GM19324 (cell line): Measurements from ENCODE around the gene HOXC5.

Experiments used
- ATAC-seq: cut with Tn5 transposase; IDR thresholded peaks from one replicate; pipeline ENCODE4 v1.9.1; 2021; ENCODE audit warnings: mild to moderate bottlenecking, moderate library complexity; ENCODE audit not compliant: unreplicated experiment, low FRiP score

The HOXC5 gene

DNA sequence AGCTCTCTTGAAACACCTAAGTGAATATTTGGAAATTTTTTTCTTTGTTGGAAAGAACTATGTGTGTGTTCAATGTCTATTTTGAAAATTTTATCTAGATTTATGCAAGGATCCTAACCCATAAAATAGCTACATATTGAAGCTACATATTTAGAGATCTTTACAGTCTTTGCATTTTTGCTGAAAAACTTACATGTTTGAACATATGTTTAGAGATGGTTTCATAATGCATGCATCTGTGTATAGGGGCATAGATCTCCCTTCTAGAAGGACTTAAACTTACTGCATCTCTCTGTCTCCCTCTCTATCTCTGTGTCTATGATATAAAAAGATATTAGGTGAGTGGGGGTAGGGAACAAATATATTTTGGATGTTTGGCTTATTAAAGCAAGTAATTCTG is 12.6 kb downstream of the HOXC5 start:
- no peak for ATAC-seq

DNA sequence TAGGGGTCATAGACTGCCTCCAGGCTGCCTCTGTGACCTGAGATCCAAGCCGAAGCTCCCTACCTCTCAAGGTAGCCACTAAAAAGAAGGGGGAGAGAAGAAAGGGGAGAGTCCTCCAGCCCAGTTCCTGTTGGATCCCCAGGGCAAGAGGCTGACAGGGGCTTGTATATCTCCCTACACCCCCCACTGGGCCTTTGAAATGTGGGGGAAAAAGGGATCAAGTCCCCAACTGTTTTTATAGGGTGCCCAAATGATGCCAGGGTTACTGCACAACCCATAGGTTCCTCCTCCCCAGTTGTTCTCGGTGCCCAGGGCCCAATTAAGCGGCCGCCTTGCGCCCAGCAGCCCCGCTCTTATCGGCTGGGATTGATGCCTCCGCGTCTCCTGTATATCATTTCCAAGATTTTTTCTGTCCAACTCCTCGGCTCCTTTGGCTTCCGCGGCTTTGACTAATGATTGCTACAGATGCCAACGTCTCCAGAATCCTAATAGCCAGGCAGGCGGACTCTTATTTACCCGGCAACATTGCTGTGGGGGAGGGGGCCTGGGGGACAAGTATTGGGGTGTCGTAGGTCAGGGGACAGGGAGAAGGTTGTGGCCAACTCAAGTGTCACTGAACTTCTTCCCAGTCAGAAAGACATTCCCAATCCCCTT is 13.1 kb downstream of the HOXC5 start:
- ATAC-seq: no peak

DNA sequence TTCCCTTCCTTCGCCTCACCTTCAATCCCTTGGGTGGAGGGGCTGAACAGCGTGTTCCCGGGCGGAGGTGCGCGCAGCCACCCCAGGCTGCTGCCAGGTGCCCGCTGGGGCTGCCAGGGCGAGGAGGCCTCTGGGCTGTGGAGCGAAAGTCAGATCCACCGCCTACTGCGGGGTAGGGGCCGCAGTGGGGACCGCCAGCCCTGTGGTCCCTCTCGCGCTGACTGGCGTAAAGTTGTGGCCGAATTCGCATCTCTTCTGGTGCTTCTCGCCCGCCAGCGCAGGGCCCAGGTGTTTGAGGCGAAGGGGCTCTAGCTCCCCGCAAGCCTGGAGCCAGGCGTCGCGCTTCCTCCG is 13.9 kb downstream of the HOXC5 start:
- no peak for ATAC-seq

DNA sequence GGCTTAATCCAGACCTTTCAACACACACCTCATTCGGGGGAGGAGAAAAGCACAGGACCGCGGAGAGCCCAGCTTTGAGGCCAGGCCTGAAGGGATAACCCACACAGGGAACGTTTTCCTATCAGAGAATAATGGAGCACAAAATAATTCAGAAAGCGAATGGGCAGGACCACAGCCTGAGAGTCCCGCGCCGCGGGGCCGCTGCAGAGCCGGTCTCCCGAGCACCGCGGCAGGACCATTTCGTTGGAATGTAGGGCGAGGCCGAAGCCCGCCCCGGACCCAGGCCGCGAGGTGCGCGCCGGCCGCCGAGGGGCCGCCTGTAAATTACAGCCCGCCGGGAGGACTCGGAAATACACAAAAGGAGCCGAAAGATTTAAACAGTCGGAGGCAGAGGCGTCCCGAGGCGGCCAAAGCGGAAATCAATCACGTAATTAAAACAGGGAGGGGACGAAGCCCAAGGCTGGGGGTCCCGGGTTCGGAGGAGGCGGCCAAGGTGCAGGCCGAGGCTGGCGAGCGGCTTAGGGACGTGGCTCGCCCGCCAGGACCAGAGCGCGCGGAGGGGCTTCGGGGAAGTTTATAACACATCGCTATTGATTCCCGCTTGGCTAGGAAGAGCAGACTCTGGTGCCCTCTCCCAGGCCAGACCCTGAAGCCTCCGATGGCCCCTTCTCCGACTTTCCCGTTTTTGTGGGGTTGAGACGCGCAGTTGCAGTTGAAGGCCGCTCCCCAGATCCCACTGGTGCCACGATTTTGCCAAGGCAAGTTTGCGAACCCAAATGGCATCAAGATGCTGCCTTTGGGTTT is 14.5 kb downstream of the HOXC5 start:
- no peak for ATAC-seq

DNA sequence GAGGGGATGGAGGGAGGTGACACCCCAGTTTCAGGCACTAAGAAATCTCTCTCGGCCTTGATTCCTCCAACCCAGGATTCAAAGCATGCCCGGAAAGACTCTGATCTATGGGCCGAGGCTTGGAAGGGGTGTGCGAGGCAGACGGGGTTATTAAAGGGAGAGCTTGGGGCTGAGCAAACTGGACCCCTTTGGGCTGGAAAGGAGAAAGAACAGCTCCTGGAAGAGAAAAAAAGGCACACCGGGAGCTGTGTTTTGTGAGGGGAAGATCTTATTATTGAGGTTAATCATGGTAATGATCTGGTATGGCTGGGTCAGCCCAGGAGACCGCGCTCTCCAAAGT is 15.1 kb downstream of the HOXC5 start:
- ATAC-seq: no peak

DNA sequence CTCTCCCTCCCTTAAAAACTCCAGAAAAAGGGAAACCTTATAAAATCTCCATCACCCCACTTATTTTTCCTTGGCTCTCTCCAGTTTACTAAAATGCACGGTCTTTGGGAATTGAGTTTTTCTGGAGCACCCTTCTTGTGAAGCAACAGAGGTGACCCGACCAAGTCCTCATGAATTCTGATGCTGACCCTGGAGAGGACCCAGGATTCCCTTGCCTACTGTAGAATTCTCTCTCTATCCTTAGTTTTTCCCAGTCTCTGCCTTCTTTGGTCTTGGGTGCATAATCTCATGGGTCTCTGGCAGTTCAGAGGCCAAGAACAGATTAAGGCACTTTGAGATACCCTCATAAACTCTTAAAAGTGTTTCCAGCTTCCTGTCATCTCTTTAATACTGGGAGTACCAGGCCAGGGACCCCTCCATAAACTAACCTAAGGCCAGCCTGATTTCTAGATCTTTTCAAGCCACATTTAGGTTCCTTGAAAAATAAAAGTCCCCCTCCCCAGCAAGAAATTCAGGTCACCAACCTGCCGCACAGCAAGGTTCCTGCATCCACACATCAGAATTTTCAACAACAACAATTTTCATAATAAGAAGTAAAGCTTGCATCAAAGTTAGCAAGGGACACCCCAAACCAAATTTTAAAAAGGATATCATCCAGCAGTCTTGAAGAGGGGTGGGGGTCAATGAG is 15.7 kb downstream of the HOXC5 start:
- ATAC-seq: no peak

DNA sequence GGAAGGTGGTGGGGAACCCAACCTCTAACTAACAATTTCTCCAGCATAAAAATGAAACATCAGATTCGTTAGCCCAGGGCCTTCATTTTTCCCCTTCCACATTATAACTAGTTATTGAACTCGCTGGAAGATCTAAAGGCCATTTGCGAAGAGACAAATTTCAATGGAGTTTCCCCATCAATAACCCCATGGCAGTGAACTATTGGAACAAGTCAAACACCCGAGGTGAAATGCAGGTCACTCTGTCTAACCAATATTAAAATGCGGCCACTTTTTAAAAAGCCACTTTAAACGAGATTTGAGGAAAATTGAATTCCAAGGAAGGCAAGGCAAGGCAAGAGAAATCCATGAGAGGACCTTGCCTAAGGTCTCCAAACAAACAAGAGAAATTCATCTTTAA is 16.3 kb downstream of the HOXC5 start:
- ATAC-seq: no peak

DNA sequence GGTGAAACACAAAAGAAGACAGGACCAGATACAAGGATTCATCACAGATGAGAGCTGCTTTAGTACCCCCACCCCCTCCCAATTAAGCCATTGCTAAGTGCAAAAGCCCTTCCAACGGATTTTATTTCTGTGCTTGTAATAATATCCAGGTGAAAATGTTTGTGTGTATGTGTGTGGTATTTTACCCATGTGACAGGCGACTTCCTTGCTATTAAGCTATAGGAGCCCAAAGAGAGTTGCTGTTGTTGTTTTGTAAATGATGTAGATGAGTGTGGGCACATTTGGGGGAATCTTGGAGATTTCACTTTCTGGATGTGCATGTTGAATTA is 17.6 kb downstream of the HOXC5 start:
- ATAC-seq: no peak

DNA sequence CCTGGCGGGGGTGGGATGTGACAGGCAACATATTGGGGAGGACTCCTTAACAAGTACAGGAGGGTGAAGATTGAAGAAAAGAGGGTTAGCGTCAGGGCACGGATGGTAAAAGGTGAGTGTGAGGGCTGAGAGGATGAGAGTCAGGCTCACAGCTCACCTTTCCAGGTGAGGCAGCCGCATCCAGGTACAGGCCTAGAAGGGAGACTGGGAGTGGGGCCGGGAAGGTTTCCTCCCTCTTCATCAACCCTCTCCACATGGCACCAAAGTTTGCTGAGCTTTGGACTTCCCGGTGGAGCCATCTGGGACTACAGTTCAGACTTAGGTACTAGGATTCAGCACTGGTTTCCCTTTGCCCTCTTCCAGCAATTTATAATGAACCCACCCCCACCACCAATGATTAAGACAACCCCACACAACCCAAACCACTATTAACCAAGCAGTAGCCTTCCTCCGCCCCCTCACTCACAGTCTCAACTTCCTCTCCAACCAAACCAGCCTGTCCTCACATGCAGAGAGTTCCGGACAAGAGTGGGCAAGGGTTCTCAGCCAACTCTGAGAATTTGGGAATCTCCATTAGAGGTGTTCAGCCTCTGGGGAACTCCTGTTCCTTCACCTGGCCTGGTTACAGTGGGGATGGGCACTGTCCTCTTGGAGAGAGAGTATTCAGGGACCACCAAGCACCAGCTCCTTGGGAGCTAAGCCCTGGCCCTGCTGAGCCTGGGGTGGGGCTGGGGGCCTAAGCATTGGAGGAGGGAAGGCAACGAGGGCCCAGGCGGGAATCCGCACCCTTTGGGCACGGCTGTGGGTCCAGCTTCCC is 18.4 kb downstream of the HOXC5 start:
- ATAC-seq: no peak

DNA sequence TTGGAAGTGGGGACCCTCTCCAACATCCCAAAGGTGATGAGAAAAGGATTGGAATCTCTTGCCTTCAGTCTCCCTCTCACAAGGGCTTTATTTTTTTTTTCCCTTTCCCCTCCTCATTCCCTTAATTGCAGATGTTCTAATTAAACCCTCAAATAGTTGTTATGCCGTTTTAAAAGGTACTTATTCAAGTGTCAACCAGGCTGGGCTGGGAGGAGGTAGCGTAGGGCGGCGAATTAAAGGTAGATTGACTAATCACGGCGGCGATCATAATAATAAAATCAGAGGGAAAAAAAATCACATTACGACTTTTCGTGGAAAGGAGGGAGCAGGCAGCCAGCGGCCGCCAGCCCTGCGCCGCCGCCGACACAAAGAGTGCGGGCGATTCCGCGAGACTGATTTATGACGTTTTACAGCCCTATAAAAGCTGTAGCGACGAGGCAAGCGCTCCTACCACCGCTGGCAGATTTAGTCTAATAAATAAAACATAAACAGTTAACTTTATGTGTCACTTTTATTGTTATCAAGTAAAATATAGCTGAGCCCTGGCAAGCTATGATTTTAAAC is 19.1 kb downstream of the HOXC5 start:
- no peak for ATAC-seq

DNA sequence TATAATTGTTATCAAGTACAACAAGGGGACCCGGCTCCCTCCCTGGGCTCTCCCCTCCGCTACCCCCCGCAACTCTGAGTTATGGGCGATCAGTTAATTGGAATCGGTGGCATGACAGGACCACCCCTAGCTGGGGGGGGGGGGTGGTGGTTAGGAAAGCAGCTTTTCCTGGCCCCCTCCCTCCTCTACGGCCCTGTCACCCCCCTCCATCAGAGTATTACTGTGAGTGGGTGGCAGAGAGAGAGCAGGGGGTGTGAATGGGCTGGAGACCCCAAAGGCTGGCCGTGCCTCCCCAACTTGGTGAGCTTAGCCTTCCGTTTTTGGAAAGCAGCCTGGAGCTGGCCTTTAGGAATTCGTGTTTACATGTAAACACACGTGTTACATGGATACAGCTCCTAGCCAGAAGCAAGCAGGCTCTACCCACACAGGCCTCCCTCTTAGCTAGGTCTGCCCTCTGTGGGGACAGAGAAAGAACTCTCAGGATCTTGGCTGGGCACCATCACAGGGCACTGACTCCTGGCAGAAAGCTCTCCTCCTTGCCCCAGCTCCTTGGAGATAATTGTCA is 19.7 kb downstream of the HOXC5 start:
- no peak for ATAC-seq

DNA sequence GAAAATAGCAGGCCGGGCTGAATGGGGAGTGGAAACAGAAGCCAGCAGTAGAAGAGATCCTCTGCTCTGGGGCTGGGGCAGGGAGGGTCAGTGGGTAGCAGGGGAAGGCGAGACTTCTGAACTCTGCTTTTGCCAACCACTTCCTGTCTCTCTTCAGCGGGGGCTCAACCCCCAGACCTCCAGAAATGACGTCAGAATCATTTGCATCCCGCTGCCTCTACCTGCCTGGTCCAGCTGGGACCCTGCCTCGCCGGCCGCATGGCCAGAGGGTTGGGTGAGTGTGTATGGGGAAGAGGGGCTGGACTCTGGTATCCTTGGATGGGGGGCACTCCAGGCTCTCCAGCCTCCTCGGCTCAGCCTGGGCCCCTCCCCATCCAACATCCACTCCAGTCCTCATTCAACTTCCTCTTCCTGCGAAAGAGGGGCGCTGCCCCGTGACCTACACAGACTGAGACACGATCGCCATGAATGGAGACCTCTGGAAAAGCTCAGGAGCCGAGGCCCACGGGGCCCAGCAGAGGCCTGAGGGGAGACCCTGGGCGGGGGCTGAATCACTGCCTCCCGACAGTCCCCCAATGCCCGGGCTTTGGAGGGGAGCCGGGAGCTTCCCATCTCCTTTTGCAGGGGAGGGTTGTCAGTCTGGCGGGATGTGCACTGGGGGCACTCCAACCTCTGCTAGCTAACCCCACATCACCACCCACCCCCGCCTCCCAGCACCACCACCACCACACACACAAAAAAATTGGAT is 20.3 kb downstream of the HOXC5 start:
- ATAC-seq: peak; percentile 76

DNA sequence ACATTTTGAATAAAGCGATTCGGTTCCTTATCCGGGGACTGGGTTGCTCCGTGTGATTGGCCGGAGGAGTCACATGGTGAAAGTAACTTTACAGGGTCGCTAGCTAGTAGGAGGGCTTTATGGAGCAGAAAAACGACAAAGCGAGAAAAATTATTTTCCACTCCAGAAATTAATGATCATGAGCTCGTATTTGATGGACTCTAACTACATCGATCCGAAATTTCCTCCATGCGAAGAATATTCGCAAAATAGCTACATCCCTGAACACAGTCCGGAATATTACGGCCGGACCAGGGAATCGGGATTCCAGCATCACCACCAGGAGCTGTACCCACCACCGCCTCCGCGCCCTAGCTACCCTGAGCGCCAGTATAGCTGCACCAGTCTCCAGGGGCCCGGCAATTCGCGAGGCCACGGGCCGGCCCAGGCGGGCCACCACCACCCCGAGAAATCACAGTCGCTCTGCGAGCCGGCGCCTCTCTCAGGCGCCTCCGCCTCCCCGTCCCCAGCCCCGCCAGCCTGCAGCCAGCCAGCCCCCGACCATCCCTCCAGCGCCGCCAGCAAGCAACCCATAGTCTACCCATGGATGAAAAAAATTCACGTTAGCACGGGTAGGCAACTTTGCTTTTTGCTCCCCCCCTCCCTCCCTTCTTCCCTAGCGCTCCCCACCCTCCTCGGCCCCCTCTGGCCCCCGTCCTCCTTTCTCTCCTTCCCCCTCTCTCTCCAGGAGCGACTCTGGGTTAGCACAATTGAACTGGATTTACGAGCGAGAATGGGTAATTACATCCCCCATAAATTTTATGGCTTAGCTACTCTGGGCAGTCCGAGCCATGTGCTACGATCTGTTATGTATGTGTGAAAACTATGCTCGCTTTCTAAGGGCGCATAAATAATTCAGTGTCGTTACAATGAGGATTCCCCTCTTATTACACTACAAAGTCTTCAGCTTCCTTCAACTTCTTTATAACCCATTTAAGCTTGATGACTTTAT is 21.2 kb downstream of the HOXC5 start, which contains the start of gene HOXC4:
TSS of gene HOXC4 (plus strand) at position 85 of the 991 bp plus-strand sequence. CDS start at position 173, 88 bp downstream.
- peak; percentile 50 for ATAC-seq

DNA sequence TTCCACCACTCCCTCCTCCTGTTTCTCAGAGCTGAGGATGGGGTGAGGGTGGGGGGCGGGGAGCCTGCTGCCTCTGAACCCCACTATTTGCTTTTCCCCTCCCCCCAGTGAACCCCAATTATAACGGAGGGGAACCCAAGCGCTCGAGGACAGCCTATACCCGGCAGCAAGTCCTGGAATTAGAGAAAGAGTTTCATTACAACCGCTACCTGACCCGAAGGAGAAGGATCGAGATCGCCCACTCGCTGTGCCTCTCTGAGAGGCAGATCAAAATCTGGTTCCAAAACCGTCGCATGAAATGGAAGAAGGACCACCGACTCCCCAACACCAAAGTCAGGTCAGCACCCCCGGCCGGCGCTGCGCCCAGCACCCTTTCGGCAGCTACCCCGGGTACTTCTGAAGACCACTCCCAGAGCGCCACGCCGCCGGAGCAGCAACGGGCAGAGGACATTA is 21.9 kb downstream of the HOXC5 start:
- ATAC-seq: no peak

DNA sequence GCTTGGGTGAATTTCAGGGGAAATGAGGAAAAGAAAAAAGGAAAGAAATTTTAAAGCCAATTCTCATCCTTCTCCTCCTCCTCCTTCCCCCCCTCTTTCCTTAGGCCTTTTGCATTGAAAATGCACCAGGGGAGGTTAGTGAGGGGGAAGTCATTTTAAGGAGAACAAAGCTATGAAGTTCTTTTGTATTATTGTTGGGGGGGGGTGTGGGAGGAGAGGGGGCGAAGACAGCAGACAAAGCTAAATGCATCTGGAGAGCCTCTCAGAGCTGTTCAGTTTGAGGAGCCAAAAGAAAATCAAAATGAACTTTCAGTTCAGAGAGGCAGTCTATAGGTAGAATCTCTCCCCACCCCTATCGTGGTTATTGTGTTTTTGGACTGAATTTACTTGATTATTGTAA is 22.7 kb downstream of the HOXC5 start:
- no peak for ATAC-seq

DNA sequence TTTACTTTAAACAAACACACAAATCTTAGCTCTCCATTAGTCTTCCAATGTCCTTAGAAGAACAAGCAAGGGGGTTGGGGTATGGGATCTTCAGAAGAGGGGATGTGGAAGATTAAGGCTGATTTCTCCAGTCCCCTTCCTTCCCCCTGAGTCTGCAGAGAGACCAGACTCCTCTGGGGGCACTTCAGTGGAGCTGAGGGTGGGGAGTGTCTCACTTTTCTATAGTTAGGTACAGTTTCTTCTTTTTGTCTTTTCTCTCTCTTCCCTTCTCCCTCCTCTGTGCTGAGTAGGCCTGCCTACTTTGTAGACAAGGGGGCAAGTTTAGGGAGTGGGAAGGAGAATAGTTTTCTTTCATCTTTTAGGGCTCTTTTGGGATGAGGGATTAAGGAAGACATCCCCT is 23.3 kb downstream of the HOXC5 start:
- ATAC-seq: no peak

DNA sequence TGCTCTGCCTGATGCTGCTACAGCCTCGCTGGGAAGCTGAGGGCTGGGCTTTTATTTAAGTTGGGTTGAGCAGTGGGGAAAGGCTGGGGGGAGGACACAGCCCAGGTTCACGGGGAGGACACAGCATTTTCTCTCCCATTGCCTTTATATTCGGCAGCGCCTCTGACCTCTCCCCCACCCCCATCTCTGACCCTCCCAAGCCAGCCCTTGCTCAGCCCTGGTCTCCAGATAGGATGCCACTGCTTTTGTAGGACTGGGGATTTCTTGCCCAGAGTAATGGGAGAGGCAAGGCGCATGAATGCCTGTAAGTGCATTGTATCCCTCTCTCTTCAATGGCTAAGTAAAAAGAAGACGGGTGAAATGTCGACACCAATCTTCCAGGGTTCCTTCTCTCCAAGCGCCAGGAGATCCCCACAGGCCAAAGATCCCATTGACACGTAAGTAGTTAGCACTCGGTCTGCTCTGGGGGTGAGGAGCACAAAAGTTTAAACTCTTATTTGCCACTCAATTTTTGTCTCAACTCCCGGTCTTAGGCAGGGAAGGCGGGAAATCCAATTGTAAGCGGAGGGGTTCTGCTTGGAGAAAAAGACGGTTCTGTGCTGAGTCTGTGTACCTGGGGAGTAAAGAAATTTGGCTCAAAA is 25.4 kb downstream of the HOXC5 start:
- no peak for ATAC-seq

DNA sequence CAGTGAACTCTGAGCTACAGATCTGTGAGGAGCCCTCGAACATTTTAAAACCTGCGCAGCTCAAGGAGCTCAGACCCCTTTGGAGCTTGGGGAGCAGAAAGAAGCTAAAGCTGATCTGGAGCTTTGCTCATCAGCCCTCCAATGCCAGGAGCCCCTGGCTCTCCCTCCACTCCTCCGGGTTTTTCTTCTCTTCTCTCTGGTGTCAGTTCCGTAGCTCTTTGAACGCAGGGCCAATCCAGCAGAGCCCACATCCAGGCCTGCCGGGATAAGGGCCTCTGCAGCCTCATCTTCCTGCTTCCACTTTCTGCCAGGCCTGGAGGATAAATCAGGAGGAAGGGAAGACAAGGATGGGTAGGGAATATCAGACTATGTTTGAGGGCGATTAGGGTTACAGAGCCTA is 26.8 kb downstream of the HOXC5 start:
- ATAC-seq: no peak
